GM18505 (cell line): ENCODE results near the gene MAP4K3.

Source experiments
- ATAC-seq: cut with Tn5 transposase; IDR thresholded peaks from one replicate; pipeline ENCODE4 v1.9.1; 2021; ENCODE audit not compliant: unreplicated experiment
- POLR2A ChIP-seq: IDR thresholded peaks from 4 replicates; pipeline ENCODE4 v1.6.1; 2011; ENCODE audit warnings: borderline replicate concordance; ENCODE audit not compliant: insufficient read depth, insufficient read length; ENCODE audit errors: extremely low read depth

MAP4K3 gene

GRCh38 chr2:39308778-39309177 is 128.3 kb downstream of the MAP4K3 start:
- no peak for ATAC-seq
- no peak for TF ChIP-seq POLR2A

DNA sequence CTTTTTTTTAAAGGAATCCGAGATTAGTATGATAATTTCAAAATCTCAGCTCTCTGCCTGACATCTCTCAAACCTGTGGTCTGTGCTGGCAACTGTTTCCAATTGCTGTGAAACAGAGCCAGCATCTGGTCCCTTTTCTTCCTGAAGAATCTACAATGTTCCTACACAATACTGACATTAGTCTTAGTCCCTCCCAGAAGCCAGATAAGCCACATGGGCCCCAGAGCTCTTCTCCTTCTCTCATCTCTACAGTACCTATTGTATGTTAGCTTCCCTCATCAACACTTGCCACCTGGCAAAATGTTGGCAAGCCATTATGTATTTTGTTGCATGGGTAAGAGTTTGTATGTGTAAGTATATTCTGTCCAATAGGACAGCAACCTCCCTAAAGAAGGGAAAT is 130.5 kb downstream of the MAP4K3 start:
- ATAC-seq, result no peak
- TF ChIP-seq POLR2A, result no peak

GRCh38 chr2:39304729-39305128 is 132.4 kb downstream of the MAP4K3 start:
- TF ChIP-seq POLR2A, result no peak
- no peak for ATAC-seq

- no peak for TF ChIP-seq POLR2A
- no peak for ATAC-seq
These were observed 132.9 kb downstream of the MAP4K3 start for GRCh38 chr2:39304200-39304599.

DNA sequence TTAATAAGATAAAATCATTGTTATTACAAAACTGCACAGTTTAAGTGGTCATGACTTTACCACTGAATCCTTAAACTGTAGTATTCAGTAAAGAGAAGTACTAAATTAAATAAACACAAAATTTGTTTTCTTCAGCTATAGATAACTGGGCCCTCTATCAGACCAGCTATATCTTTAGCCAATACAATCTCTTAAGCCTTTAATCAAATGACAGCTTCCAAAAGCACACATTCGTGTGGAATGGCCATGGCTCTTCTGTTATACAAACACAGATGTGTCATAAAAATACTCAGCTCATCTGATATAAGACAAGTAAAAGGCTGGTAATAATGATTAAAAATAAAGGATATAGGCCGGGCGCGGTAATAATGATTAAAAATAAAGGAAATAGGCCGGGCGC is 135.7 kb downstream of the MAP4K3 start:
- ATAC-seq, result no peak
- TF ChIP-seq POLR2A, result no peak

- no peak for TF ChIP-seq POLR2A
- no peak for ATAC-seq
These were observed 136.8 kb downstream of the MAP4K3 start for GRCh38 chr2:39300044-39300978.

- TF ChIP-seq POLR2A, result no peak
- ATAC-seq, result no peak
These were observed 146.7 kb downstream of the MAP4K3 start for GRCh38 chr2:39290433-39290832.

- no peak for TF ChIP-seq POLR2A
- ATAC-seq, result no peak
These were observed 147.5 kb downstream of the MAP4K3 start for GRCh38 chr2:39289609-39290008.

DNA sequence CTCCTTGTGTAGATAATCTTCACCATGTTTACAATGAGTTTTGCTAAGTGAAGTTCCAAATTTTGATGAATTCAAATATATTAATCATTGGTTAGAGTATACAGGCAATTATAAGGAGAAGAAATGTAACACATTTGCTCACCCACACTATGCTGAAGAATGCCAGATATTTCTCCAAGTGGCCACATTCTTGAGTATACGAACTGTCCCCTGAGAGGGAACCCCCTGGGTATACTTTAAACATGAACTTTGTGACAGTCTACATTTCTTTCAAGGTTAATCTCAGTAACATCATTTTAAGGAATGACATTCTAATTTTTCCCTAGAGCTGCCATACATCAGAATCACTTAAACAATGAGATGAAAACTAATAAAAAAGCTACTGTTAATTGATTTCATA is 153.5 kb downstream of the MAP4K3 start:
- TF ChIP-seq POLR2A, result no peak
- ATAC-seq, result no peak

DNA sequence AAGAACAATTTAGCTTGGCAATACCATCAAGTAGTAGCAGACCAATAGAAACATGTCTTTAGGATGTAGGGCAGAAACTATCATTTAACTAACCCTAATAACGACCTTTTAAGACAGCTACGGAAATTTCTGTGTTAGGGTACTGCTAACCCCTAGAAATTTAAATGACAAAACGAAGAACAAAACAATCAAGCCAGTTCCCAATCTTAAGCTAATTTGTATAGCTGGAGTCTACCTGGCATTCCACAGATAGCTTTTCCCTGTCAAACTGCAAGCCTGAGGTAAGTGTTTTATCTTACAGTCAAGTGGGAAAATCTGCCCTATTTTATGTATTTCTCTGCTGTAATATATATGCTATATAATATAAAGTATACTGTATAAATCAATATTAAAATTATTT is 155.7 kb downstream of the MAP4K3 start:
- TF ChIP-seq POLR2A, result no peak
- ATAC-seq, result no peak

DNA sequence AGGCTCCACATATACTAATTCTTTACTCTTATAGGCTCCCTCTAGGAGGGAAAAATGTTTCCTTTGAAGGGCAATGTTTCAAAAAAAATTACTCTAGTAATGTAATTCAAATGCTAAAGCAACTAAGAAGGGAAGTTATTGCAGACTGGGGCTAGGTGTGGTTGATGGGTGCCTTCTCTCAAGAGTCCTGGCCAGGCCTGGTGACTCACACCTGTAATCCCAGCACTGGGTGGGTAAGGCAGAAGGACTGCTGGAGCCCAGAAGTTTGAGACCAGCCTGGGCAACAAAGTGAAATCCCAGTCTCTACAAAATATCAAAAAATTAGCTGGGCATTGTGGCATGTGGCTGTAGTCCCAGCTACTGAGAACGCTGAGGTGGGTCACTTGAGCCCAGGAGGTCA is 162.1 kb downstream of the MAP4K3 start:
- TF ChIP-seq POLR2A, result no peak
- no peak for ATAC-seq

- no peak for TF ChIP-seq POLR2A
- no peak for ATAC-seq
These were observed 167.1 kb downstream of the MAP4K3 start for GRCh38 chr2:39269941-39270340.

GRCh38 chr2:39266916-39267434 is 170.1 kb downstream of the MAP4K3 start:
- TF ChIP-seq POLR2A, result no peak
- no peak for ATAC-seq

- peak; percentile 78 for ATAC-seq
- no peak for TF ChIP-seq POLR2A
These were observed 170.8 kb downstream of the MAP4K3 start for GRCh38 chr2:39266139-39266805.
